CD4-positive, alpha-beta T cell treated with Interferon alpha-2 for 1 hour (primary cell): ENCODE measurements around the gene UBE2E1.

Source experiments
- DNase-seq, 2 donors: peaks; one replicate each; pipeline ENCODE4 v3.0.0-alpha.2; 2020 to 2022

UBE2E1 gene

DNA sequence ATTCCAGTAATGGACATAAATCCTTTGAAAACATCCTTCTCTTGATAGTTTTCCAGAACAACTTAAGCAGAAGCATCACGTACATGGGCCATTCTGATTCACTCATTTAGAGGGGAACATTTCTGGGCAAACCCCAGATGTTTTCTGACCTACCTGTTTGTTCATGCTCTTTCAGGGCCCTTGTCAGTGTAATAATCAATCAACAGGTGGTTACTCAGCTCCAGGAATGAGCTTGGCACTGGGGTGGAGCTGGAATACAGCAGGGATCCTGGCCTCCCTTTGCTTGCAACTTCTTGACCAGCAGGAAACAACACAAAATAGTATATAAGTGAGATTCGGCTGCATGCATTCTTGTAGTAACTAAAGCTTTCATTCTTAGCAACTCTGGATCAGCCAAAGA, 9.2 kb upstream of the UBE2E1 start:
- no peak for DNase-seq

DNA sequence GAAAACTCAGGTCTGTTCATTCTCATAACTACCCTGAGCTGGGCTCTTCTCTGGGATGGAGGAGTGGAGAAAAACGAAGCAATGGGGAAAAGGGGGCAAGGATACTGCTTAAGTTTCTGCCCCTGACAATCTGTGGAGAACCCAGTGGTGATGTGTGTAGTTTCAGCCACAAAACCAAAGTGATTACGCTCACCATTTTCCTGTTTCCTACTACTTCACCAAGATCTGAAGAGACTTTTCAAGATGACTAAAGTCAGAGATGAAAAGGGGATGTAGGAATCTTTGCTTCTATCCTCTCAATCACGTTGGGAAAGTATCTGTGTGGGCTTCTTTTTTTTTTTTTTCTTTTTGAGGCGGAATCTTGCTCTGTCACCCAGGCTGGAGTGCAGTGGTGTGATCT, 8.3 kb upstream of the UBE2E1 start:
- DNase-seq: no peak

DNA sequence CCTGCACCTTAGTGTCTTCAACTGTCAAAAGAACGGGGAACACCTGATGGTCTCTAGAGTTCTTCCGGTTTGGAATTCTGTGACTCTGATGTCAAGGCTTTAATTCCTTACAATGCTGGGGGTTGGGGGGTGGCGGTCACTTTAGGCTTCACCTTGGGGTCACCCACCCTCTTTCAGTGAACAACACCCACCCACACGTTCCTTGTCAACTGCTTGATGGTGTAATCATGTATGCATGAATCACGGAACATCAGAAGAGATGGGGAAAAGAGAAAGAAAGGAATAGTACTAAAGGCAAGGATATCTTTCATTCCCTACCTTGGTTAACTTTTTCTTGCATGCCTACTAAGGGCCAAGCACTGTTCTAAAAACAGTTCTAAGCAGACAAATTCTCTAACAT, 7.3 kb upstream of the UBE2E1 start:
- DNase-seq: no peak

DNA sequence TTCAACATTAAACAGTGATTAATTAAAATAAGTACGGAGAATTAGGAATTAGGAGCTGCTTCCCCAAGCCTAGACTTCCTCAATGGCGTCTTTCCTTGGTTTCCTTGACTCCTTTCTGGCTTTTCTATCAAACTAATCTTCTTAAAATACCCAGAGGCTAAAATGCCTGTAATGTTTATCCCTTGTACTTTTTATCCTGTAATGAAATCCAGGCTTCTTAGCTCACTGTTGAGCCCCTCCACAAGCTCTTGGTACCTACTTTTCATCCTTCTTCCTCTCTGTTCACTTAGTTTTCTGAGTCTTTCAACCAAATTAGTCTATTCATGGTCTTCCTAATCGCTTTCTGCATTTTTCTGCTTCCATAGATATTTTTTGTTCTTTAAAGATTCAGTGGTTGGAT, 6.9 kb upstream of the UBE2E1 start:
- no peak for DNase-seq

DNA sequence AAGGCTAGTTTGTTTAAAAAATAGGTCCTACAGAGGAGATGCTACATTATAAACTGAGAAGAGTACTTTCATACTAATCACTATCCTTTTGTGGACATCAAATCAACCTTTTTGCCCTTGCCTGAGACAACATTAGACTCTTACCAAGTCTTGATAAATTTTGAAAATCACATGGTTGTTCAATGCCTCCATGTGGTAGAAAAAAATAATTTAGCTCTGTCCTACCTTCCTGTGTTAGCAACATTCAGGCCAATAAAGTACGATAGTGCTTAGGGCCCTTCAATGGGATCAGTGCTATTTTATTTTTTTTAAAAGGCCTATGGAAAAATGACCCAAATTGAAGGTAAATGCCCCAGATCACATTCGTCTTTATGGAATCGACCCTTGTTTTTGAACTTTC, 5.0 kb upstream of the UBE2E1 start:
- DNase-seq: no peak

DNA sequence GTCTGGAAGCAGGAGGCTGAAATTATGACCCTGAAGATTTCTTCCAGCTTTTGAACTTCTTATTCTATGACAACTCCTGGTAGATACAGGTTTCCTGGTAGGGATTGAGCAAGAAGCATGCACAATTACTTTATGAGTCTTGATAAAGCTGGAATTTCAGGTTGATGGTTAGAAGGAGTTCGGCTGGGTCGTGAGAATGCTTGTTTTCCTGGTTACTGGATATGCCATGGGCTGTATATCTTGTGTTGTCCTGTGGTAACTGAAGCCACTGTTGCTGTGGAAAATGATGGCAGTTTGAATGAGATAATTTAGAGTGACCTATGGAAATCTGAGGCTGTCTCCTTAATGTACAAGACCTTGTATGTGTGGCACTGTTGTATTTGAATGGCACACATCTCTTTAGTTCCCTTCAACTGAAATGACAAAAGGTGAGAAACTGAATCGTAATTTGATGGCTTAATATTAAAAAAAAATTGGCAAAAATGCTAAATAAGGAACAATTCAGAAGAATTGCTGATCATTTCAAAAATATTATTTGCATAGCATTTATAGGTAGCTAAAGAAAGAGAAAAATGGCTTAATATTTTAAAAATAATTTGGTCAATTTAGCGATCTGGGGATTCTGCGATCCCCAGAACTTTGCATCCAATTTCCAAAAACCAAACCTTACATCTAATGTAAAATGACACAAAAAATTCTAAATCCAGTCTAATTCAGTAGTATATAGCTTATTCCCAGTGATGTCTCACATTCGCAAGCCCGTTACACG, 1.1 kb upstream of the UBE2E1 start:
- no peak for DNase-seq

DNA sequence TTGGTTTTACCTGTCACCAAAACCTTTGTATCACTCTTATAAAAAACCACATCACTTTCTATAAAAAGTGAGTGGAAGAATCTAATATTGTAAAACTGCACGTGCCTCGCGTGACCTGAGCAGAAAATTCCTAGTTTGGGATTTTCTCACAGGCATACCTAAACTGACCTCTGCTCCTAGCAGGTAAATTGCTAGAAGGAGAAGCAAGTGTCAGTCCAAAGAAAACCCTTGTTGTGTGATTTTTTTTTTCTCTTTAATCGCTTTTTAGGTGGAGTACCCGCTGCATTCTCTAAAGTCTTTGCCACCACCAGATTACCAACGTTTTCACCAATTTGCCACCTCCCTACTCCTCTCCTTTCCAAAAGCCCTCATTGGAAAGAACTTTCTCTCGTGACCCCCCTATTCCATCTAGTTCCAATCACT, 534 bp upstream of the UBE2E1 start:
- DNase-seq: no peak

DNA sequence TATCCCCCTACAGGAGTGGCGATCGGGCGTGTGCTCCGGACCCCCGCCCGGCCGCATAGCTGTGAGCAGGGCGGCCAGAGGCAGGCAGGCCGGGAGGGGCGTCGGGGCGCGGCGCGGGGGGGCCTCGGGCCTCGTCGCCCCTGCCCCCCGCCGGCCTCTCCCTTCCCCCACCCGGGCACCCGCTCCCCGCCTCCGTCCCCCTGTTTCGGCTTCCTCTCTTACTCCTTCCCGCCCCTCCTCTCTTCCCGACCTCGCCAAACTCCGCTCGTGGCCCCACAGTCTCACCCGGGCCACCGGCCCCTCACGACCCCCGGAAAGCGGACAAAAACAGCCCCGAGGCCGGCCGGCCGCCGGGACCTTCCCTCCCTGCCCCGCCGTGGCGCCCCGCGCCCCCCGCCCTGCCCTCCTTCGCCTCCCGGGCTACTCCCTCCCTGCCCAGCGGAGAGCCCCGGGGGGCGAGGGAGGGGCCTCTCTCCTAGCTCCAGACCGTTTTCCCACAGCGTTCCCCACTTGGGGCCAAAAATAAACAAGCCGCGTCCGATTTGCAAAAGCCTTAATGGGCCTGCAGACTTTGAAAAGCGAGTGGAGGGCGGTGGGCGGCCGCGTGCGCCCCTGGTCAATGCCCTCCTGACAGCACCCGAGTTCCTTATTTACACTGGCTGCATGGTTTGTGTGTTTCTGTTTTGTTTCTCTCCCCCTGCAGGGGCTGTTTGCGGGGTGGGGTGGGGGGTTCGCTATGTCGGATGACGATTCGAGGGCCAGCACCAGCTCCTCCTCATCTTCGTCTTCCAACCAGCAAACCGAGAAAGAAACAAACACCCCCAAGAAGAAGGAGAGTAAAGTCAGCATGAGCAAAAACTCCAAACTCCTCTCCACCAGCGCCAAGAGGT, 1.0 kb downstream of the UBE2E1 start:
- peak in 1 of 2 donors; percentile 18 for DNase-seq

DNA sequence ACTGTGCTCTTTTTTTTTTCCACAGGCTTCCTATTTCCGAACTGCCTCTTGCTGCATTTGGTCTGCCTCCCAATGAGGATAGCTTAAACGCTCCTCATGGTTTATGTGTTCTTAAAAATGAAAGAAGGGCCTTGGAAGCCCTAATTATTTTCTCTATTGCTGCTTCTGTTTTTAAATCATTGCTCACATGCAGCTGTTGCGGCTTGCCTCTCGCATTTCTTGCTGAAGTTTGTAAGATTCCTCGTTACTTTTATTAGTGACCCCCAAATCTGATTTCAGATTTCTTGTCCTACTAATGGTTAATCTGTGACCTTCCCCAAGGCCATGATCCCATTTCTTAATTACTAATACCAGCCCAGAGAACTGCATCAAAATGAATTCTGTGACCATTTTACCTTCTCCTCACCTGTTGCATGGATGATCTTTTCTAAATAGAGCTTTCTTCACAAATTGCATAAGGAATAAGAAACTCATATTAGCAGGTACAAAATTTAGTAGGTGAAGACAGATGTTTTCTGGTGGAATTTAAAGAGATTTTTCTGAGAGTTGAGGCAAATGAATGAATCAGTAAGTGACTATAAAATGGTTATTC, 1.8 kb downstream of the UBE2E1 start:
- no peak for DNase-seq

DNA sequence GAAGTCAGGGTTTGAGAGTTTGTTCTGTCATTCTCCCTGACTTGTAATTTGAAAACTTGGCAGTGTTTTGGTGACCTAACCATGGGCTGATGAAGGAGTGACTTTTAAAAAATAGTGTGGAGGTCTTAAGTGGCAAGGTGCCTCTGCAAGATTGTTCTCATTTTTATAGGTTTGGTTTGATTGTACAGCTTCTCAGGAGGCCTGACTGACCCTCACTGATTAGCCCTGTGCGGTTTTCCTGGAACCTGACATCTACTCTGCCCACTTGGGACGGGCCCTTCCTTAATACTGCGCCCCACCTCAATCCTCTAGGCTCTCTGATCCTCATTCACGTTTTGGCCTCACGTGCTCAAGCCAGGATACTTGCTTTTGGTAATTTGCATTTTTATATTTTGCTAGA, 2.8 kb downstream of the UBE2E1 start:
- no peak for DNase-seq

DNA sequence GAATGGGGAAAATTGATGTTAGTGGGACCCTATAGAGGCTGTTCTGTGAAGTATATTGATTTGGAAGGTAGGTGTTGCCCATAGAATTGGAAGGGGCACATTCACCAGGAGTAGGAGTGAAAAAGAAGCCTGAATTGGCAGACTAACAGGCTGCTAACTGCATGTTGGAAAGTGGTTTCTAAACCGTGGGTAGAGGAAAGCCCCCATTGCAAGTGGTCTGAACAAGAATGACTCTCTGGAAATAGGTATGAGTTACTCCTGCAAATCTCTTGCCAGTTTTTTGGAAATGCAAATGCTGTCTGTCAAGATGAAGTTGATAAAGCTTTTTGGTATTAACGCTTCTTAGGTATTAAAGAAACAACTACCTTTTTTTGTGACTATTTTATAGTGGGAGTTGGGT, 3.5 kb downstream of the UBE2E1 start:
- DNase-seq: peak in 1 of 2 donors; percentile 20

DNA sequence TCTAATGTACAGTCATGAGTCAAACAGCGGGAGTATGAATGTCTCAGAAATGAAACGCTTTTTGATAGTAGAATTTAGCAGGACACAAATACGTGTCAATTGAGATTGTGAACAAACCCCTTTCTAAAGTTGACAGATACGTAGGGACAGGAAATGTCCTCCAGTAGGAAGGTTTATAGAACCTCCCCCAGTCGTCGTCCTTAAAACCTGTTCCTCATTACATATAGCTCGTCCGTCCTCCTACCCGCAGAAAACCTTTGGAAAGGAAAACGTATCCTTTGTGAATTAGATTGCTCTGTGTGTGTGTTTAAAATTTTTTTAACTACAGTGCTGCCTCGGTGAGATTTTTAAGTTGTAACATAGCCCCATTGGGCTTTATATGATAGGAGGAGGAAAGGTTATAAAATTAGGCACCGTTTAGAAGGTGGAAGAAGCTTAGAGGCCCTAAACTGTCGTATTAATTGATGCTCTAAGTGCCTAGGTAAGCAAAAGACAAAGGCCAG, 4.1 kb downstream of the UBE2E1 start:
- no peak for DNase-seq

DNA sequence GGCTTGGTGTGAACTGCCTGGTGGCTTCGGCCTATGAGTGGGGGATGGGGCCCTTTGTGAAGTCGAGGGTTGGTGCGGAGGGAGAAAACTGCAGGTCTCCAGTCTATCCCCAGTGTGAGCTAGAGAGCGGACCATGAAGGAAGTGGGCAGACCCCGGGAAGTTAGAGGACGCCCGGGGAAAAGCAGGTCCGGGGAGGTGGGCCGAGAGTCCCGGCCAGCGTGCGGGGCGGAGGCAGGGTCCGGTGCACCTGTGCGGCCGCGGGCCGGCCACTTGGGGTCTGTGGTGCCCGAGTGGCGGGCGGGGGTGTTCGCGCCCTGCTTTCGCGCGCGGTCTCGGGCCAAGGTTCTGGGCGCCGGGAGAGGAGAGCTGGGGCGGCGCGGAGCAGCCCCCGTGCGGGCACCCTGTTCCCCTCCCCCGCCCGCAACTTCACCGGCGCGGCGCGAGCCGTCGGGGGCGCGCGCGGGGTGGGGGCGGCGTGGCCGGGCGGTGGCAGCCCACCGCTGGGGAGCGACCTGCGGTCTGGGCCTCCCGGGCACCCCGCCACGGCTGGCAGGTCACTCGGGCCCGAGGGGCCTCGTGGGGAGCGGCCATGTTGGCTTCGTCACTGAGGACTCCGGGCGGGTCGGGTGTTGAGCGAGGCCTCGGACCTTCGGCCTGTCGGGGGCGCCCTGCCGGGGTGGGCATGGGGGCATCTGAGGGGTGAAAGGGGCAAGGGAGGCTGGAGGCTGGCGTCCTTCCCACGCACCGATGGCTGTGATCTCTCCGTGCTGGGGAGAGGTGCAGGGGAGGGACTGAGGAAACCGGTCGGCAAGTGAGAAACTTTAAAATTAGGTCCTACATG, 4.8 kb downstream of the UBE2E1 start:
- peak; percentile 19 to 45 for DNase-seq

DNA sequence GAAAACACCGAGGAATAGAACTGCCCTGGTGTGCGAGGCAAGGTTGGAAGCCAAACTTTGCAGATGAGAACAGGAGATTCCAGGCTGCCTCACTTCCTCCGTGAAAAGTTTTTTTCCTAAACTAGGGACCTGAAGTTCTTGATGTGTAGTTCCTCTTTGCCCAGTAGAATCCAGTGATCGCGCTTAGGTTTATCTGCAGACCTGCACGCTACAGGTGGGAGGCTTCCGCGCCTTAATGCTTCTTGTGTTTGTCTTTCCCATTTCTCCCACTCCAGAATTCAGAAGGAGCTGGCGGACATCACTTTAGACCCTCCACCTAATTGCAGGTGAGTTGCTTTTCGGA, 5.4 kb downstream of the UBE2E1 start:
- DNase-seq: no peak

DNA sequence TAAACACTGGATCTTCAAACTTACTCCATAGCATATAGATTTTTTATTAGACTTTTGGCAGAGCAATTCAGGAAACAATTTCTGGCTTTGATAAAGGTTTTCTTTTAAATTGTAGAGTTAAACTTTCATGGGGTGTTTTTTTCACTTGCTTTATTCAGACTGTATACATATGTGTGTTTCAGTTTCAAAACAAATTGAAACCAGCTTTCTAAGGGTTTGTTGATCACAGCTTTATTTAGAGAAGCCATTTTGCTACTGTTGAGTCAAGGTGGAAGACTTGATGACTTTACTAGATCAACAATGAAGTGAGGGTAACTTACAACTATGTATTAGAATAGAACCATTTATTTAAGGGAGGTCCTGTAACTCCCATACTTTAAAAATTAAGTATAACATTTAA, 6.2 kb downstream of the UBE2E1 start:
- no peak for DNase-seq

DNA sequence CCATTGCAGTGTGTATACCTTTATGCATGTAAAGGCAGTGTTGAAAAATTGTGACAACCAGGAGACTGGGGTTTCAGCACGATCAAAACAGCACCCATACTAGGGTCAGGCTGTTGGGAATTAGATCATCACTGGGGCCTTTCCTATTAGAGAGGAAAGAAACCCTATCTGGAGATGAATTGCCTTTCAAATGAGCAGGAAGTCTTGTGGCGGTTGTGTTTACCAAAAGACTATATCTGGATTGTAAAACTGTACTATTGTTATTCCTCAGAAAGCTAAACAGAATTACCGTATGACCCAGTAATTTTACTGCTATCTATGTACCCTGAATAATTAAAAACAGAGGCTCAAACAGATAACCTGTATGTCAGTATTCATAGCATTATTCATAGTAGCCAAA, 10.1 kb downstream of the UBE2E1 start:
- DNase-seq: no peak

DNA sequence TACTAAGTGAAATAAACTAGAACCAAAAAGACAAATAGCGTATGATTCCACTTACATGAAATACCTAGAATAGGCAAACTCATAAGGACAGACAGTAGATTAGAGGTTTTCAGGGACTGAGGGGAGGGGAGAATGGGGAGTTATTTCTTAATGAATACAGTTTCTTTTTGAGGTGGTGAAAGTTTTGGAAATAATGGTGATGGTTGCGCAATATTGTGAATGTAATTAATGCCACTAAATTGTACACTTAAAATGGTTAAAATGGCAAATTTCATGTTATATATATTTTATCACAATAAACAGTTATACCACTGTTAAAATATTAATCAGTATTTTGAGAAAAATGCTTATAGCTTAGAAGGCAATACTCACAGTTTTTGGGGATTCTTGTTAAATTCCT, 11.0 kb downstream of the UBE2E1 start:
- no peak for DNase-seq

DNA sequence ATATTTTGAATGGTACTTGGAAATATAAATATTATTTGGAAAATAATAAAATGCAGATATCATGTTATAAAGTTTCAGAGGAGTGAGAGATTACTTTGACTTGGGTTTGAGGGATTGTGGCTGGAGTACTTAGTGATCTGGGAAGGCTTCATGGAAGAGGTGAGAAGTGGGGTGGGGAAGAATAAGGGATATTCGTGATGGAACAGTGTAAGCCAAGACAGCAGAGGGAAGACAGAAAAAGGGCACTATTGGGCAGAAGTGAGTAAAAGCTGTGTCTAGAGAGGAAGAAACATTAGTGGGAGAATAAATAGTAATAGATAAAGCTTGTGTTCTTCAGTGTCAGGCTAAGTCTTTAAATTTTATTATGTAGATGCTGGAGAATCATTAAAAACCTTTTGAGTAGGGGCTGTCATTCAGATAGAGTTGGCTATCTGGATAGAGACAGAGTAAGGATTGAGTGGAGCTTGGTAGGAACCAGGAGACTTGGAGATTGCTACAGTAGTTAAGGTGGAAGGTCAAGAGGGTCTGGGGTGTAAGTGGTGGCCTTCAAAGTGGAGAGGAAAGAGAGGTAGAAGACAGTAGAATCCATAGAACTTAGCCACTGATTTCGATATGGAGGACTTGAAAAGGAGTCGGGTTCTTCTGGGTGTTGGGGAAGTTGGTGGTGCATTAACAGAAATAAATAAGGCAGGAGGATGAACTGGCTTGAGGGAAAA, 11.9 kb downstream of the UBE2E1 start:
- no peak for DNase-seq

DNA sequence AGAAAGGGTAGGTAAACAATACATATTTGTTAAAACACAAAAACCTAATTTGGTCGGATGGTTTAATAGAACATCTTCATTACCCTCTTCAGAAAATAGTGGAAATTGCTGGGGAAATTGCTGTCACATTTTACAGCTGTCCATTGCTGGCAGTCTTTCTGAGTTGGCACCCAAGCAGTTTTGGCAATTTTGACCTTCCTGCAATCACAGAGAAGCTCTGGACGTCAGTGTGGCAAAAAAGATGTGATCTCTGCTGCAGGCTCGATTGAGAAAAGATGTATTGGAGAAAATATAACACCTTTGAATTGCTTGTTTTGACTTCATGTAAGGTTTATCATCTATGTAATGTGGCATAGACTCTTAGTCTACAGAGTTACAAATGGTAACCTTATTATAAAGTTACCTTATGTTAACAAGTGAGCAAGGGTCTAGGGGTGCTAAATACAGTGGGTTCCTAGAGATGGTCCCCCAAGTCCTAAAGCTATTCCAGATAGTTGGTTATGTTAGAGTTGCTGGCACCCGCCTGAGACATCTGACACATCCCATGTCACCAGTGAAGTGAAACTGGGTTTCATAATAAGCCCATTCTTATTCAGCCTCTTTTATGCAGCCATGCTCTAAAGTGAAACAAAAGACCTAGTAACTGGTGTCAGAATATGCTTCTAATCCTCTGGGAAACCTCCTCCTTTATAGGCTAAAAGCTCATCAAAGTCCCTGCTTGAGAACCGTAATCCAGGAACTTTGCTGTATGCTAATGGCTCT, 14.0 kb downstream of the UBE2E1 start:
- no peak for DNase-seq

DNA sequence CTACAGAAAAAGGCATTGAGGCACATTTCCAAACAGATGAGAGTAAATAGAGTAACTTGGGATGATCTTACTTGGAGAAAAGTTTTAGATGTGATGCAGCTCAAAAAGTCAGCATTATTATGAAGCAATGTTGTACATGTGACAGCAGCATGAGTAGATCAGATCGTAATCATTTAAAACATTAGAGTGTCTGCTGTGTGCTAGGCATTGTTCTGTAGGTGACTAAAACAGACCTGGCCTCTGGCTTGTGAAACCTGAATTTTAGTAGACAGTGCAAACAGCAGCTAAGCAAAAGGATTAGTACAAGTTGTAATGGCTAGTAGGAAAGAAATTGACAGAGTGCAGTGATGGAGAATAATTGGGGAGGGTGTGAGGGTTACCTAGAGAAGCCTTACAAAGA, 15.1 kb downstream of the UBE2E1 start:
- no peak for DNase-seq

DNA sequence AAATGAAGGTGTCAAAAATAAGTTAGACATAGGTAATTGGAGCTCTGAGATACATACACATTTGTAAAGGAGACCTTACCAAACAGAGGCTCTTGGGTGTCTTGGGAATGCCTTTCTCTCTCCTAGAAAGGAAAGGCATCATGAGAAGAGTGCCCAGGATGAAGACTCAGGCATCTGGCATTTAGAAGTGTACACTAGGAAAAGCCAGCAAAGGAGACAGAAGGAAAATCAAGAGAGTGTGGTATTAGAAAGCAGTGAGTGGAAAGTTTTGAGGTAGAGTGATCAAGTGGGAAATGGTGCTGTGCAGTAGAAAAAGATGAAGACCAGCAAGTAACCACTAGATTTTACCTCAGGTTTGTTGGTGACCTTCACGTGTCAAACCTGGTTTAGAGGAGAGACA, 16.1 kb downstream of the UBE2E1 start:
- no peak for DNase-seq
